Upper lobe of left lung (tissue), 4 donors: ENCODE data around the gene LYRM4.

Experiments used
- CTCF ChIP-seq, 6 experiments: fragments of 450-650 bp in 4 of 6; fragments of 200-600 bp in 2 of 6; sonication (generic) in 2 of 6; IDR thresholded peaks; one replicate each; pipeline ENCODE4 v1.5.1; 2016 to 2019; ENCODE audit warnings: antibody characterized with exemption in 6 of 6
- EP300 ChIP-seq, 4 donors: sonication (generic); formaldehyde crosslinking; IDR thresholded peaks; one replicate each; pipeline ENCODE4 v1.5.1; 2017; ENCODE audit warnings: antibody characterized with exemption in 4 of 4, control low read depth in 2 of 4
- POLR2A ChIP-seq, 4 donors: fragments of 450-650 bp; IDR thresholded peaks; one replicate each; pipeline ENCODE4 v1.5.1; 2016 to 2017; ENCODE audit warnings: antibody characterized with exemption in 4 of 4, mild to moderate bottlenecking in 2 of 4
- POLR2AphosphoS5 ChIP-seq, 2 donors: sonication (generic); formaldehyde crosslinking; IDR thresholded peaks; one replicate each; pipeline ENCODE4 v1.5.1; 2017; ENCODE audit warnings: antibody characterized with exemption in 2 of 2

GRCh38 chr6:5243069-5243468 lies 17.7 kb downstream of the LYRM4 start:
- no peak for TF ChIP-seq CTCF (IDR thresholded peaks at IDR 0.05)
- no peak for TF ChIP-seq POLR2A (IDR thresholded peaks at IDR 0.05)
- TF ChIP-seq POLR2AphosphoS5 (IDR thresholded peaks at IDR 0.05): no peak
- TF ChIP-seq EP300 (IDR thresholded peaks at IDR 0.05): no peak
